Stimulated activated CD8-positive, alpha-beta memory T cell treated with anti-CD3 and anti-CD28 coated beads, Interleukin-2, amount 100 ng/mL, for 1 hour (primary cell): ENCODE results near the gene KCNQ2.

Source experiments
- DNase-seq, 2 donors: peaks; one replicate each; pipeline ENCODE4 v3.0.0-alpha.2; 2020; ENCODE audit warnings: low read depth in 2 of 2

The KCNQ2 gene

DNA sequence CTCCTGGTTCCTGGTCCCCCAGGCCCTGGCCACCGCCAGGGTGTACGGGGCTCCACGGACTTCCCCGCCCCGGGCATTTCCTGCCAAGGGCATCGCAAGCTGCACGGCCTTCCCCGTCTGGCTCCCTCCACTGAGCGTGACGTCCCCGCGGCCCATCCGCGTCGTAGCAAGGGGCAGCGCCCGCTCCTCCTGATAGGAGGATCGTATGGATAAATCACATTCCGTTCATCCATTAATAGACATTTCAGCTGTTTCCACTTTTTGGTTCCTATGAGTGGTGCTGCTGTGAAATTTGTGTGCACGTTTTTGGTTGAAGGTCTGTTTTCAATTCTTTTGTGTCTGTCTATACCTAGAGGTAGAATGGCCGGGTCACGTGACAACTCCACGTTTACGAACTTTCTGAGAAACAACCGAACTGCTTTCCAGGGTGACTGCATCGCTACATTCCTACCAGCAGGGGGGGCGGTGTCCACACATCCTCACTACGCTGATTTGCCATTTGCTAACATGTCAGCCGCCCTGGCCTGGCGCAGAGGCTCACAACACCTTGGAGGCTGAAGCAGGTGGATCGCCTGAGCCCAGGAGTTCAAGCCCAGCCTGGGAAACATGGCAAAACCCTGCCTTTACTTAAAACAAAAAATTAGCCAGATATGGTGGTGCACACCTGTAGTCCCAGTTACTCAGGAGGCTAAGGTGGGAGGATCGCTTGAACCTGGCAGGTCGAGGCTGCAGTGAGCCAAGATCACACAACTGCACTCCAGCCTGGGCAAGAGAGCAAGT lies 37.7 kb downstream of the KCNQ2 start:
- peak; percentile 38 to 59 for DNase-seq

- no peak for DNase-seq
Measured at GRCh38 chr20:63433756-63434531, 38.5 kb downstream of the KCNQ2 start.

GRCh38 chr20:63433351-63433750 lies 39.1 kb downstream of the KCNQ2 start:
- no peak for DNase-seq

- DNase-seq: no peak
Measured at GRCh38 chr20:63432577-63433325, 39.7 kb downstream of the KCNQ2 start.

- no peak for DNase-seq
Measured at GRCh38 chr20:63431944-63432343, 40.5 kb downstream of the KCNQ2 start.

DNA sequence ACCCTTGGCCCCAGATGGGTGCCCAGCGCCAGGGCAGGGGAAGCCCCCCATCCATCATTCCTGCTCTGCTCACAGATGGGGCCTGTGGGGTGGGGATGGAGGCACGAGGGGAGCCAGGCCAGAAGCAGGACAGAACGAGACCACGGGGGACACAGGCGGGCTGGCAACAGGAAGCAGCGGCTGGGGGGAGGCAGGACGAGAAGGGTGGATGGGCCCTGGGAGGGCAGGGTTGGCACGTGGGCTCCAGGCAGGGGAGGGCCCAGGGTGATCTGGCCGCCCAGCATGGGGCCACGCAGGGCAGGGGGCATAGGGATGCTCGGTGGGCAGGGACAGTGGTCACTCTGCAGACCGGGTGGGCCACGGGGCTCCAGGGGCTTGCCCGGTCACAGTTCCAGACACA lies 41.6 kb downstream of the KCNQ2 start:
- DNase-seq: no peak

DNA sequence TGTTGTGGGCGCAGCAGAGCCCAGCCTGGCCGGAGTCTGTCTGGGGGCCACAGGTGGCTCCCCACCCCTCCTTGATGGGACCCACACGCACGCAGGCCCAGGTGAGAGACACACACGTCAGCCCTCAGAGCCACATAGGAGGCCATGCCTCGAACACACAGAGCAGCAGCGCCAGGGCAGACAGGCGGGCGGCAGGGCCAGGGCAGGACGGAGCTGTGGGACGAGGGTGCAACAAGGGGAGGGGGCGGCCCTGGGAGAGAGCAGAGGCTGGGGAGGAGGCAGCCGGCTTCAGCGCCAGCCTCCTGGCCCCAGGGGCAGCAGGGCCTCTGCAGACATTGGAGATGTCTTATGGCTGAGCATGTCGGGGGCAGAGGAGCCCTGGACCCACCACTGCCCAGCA lies 42.5 kb downstream of the KCNQ2 start:
- no peak for DNase-seq

DNA sequence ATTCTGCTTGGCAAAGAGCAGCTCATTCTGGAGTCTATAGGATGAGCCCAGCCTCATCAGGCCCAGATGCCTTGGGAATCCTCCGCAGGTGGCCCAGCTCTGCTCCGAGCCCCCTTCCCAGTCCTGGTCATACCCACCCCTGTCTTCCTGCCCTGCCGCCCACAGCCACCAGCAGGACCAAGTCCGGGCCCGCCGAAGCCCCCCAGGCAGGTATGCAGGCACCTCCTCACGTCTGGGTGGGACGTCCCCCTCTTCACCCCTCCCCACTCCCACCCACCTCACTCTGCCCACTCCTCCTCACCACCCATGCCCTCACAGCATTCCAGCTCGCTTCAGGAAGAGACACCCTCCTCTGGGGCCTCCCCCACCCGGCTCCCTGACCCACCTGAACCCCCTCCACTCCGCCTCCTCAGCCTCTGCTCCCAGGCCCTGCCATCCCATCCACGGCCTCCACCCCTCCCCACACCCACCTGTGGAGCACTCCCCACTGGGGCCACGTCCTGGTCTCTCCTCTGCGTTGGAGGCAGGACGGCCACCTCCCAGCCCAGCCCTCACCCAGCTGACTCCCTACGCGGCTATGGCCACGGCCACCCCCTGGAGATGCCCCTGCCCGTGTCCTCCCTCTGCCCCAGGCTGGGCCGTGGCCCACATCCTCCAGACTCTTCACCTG lies 43.4 kb downstream of the KCNQ2 start:
- DNase-seq: no peak

GRCh38 chr20:63427724-63428330 lies 44.6 kb downstream of the KCNQ2 start:
- DNase-seq: no peak

GRCh38 chr20:63427206-63427605 lies 45.2 kb downstream of the KCNQ2 start:
- no peak for DNase-seq

GRCh38 chr20:63425846-63426485 lies 46.5 kb downstream of the KCNQ2 start:
- no peak for DNase-seq

DNA sequence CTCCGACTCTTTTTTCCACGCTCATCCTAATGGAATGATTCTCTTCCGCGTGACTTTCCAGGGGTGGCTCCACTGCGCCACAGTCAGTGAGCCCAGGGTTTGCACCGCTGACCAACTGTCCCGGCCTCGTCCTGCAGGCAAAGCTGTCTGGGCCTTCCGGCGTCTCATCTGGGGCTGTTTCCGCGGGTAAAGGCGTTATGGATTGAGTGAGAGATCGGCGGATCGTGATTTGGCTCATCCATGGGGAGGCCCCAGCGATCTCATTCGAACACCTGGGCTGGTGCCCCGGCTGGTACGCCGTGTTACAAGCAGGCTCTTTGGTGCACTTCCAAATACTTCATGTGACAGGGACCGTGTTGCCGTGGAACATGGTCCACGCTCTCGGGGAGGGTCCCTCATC lies 47.8 kb downstream of the KCNQ2 start:
- no peak for DNase-seq

DNA sequence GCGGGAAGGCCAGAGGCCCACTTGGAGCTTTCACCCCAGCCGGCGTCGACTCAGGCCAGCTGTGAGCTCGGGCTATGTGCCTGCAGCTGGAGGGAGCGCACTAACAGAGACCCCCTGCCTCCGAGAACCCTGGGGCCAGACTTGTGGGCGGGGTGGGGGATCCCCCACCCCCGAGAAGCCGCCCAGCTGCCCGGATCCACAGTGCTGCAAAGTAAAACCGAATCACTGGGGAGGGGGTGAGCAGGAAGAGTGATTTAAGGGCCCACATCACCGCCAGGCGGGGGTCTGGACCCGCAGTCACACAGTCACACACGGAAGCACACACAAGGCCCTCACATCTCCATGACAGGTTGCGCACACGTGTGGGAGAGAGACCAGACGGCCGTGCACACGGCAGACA lies 48.7 kb downstream of the KCNQ2 start:
- no peak for DNase-seq

DNA sequence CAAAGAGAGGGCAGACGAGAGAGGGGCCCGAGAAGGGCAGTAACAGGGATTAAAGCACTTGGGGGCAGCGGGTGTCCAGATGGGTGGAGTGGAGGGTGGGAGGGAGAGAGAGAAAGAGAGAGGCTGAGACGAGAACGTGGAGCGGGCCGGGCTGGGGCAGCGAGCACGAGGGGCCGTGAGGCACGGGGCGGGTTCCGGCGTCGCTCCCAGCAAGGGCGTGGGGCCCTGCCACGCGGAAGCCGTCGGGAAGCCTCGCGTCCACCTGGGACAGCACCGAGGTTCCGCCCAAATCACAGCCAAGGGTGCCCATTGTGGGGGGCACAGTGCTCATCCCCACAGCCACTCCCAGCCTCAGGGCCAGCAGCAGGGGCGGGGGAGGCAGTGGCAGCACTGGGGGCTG lies 49.8 kb downstream of the KCNQ2 start:
- DNase-seq: no peak

- DNase-seq: no peak
Measured at GRCh38 chr20:63421913-63422312, 50.5 kb downstream of the KCNQ2 start.

DNA sequence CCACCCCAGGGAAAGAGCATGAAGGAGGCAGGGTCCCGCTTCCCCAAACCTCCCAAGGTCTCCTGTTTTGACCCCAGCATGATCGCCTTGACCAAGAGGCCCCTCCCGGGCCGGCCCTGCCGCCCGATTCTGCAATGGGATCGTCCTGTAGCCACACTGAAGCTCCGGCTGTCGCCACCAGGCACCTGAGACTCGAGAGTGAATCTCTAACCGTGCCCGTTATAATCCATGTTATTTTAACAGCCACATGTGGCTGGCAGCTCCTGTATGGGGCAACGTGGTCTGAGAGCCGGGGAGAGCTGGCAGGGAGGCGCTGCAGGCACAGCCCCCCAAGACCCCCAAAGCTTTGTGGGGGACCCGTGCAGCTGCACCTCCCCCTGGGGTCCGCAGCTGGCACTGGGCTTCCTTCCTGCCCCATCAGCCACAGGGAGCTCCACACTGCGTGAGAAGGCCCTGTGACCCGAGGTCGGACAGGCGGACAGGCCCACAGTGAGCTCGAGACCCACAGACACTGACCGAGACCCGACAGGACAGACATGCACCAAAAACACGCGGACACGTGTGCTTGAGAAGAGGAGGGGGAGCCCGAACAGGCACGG lies 51.3 kb downstream of the KCNQ2 start:
- no peak for DNase-seq

GRCh38 chr20:63420359-63421093 lies 51.9 kb downstream of the KCNQ2 start:
- no peak for DNase-seq

GRCh38 chr20:63419299-63419698 lies 53.2 kb downstream of the KCNQ2 start:
- no peak for DNase-seq

GRCh38 chr20:63418617-63419016 lies 53.8 kb downstream of the KCNQ2 start:
- no peak for DNase-seq

DNA sequence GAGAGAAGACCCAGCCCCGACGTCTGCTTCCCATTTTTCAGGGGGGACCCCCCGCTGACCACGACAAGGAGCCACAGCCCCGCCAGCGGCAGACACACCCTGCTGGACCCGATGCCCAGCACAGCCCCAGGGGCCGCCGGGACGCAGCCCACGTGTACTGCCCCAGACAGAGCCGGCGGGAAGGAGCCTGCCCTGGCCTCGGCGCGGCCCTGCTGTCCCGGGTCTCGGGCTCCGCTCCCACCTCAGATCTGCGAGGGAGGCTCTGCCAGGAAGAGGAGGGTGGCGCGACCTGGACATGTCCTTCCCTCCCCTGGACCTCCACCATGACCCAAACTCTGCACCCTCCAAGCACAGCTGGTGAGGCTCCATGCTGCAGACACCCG lies 54.7 kb downstream of the KCNQ2 start:
- no peak for DNase-seq
